Retina (tissue), 1 donor: ENCODE measurements around the gene PNPLA2.

Experiments
- DNase-seq: peaks from one replicate; pipeline ENCODE4 v3.0.0-alpha.2; 2016

Gene PNPLA2

GRCh38 chr11:786235-787083 is 32.3 kb upstream of the PNPLA2 start:
- no peak for DNase-seq

- no peak for DNase-seq
These were observed 31.5 kb upstream of the PNPLA2 start for GRCh38 chr11:787084-787675.

- no peak for DNase-seq
These were observed 30.6 kb upstream of the PNPLA2 start for GRCh38 chr11:788009-788640.

- peak; percentile 60 for DNase-seq
These were observed 29.5 kb upstream of the PNPLA2 start for GRCh38 chr11:788953-789940.

- peak; percentile 76 for DNase-seq
These were observed 28.8 kb upstream of the PNPLA2 start, which contains the start of gene CEND1 for GRCh38 chr11:789943-790342. Gene CEND1 (minus strand): TSS chr11:790090. CDS start chr11:788576, 1,514 bp downstream.

- no peak for DNase-seq
These were observed 27.8 kb upstream of the PNPLA2 start for GRCh38 chr11:790721-791564.

GRCh38 chr11:791658-792534 is 26.8 kb upstream of the PNPLA2 start:
- DNase-seq: no peak

GRCh38 chr11:792535-792821 is 26.2 kb upstream of the PNPLA2 start:
- DNase-seq: no peak

GRCh38 chr11:792873-793272 is 25.8 kb upstream of the PNPLA2 start:
- DNase-seq: no peak

GRCh38 chr11:793556-793955 is 25.2 kb upstream of the PNPLA2 start:
- DNase-seq: no peak

- no peak for DNase-seq
These were observed 24.5 kb upstream of the PNPLA2 start for GRCh38 chr11:794013-794765.

- DNase-seq: no peak
These were observed 23.7 kb upstream of the PNPLA2 start for GRCh38 chr11:794766-795633.

GRCh38 chr11:795634-796564 is 22.8 kb upstream of the PNPLA2 start:
- DNase-seq: peak; percentile 52

GRCh38 chr11:796565-797295 is 22.0 kb upstream of the PNPLA2 start:
- peak; percentile 48 for DNase-seq

- peak; percentile 92 for DNase-seq
These were observed 21.2 kb upstream of the PNPLA2 start for GRCh38 chr11:797296-798092.

GRCh38 chr11:798093-798713 is 20.5 kb upstream of the PNPLA2 start, which contains the start of gene SLC25A22:
Gene SLC25A22 (minus strand): TSS chr11:798281. CDS start chr11:795006, 3,275 bp downstream.
- DNase-seq: peak; percentile 90
